HepG2 (cell line): Measurements from ENCODE around the gene PIANP.

Source experiments
- MEIS2 ChIP-seq: sonication (generic); formaldehyde crosslinking; IDR thresholded peaks from 2 replicates; pipeline ENCODE4 v1.9.0; 2021; ENCODE audit warnings: mild to moderate bottlenecking, missing genetic modification reagents
- TF ChIP-seq, protein P1 (sequence below): sonication (generic); formaldehyde crosslinking; conservative IDR thresholded peaks from 2 replicates; pipeline ENCODE4 v1.4.0; 2020; ENCODE audit warnings: missing genetic modification reagents

DNA sequence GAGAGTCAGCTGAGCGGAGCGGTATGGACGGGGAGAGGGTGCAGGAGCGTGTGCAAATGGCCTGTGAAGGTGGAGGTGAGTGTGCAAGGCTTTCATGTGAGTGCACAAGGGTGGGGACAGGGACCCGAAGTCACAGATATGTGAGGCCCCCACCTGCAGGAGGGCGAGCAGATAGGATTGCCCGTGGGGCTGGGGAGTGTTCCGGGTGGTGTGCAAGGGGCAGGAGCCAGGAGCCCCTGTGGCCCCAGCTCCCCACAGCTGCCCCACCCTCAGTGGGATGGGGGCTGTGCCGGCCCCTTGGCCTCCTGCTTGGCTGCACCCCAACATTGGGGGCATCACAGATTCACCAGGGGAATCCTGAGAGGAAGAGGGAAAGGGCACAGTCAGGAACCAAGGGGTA lies 5.9 kb downstream of the PIANP start:
- TF ChIP-seq MEIS2 (CRISPR knock-in tag), result no peak
- TF ChIP-seq, protein P1, sequence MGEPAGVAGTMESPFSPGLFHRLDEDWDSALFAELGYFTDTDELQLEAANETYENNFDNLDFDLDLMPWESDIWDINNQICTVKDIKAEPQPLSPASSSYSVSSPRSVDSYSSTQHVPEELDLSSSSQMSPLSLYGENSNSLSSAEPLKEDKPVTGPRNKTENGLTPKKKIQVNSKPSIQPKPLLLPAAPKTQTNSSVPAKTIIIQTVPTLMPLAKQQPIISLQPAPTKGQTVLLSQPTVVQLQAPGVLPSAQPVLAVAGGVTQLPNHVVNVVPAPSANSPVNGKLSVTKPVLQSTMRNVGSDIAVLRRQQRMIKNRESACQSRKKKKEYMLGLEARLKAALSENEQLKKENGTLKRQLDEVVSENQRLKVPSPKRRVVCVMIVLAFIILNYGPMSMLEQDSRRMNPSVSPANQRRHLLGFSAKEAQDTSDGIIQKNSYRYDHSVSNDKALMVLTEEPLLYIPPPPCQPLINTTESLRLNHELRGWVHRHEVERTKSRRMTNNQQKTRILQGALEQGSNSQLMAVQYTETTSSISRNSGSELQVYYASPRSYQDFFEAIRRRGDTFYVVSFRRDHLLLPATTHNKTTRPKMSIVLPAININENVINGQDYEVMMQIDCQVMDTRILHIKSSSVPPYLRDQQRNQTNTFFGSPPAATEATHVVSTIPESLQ (CRISPR knock-in tag), result no peak
